Lower lobe of right lung (tissue), 2 donors: ENCODE measurements around the gene RREB1. TPM values are rescaled to one million over a fixed set of nuclear protein-coding genes. Genes with fewer than 3 reads are reported as not detected.

ENCODE experiments used
- ATAC-seq, 2 donors: fragments of 200-7000 bp; cut with Tn5 transposase; one replicate each; pipeline ENCODE4 v1.9.1; 2020 to 2022; ENCODE audit warnings: mild to moderate bottlenecking in 2 of 2, moderate library complexity in 2 of 2
- DNase-seq: peaks from one replicate; pipeline ENCODE4 v3.0.0-alpha.2; 2020
- H3K27ac ChIP-seq: fragments of 200-600 bp; one replicate; pipeline ENCODE4 v1.8.0; 2022
- H3K27me3 ChIP-seq: fragments of 200-600 bp; one replicate; pipeline ENCODE4 v1.8.0; 2022; ENCODE audit warnings: low read depth
- H3K36me3 ChIP-seq: fragments of 200-600 bp; one replicate; pipeline ENCODE4 v1.8.0; 2022; ENCODE audit warnings: mild to moderate bottlenecking
- H3K4me1 ChIP-seq: fragments of 200-600 bp; one replicate; pipeline ENCODE4 v1.8.0; 2022
- H3K4me3 ChIP-seq: fragments of 200-600 bp; one replicate; pipeline ENCODE4 v1.8.0; 2022; ENCODE audit warnings: mild to moderate bottlenecking
- H3K9me3 ChIP-seq: fragments of 200-600 bp; one replicate; pipeline ENCODE4 v1.8.0; 2022
- CTCF ChIP-seq: fragments of 200-600 bp; IDR thresholded peaks from one replicate; pipeline ENCODE4 v1.8.0; 2022; ENCODE audit warnings: antibody characterized with exemption, mild to moderate bottlenecking
- intact Hi-C: fragments of 100-400 bp; cut with DNase I; formaldehyde crosslinking; loops from one replicate; pipeline ENCODE4 v1.11.0; 2022
- total RNA-seq: library from RNA; stranded (reverse); fragmentation: NEBNext Ultra II Directional; extraction: Animal tissue kit (Norgen Biotek cat#: 25700); gene quantifications from one replicate; pipeline ENCODE4 v1.2.1, GENCODE V29; 2021
- donor health status: DM: no; HTN: yes; CAD: no; lungs with severe emphysema.

RREB1 gene
- total RNA-seq, 1 donor from 2014 or later: 62.8 TPM

- DNase-seq (no peak), ATAC-seq (peak; percentile 26 to 32)
- H3K27ac ChIP-seq: peak overlapping the region; percentile 74
- intact Hi-C loops: no loop called here
- H3K9me3 ChIP-seq: no peaks in the 10 kb centered on the region
- no peaks in the 10 kb centered on the region for H3K36me3 ChIP-seq
- H3K4me1 ChIP-seq: peaks cover 20% of the 10 kb centered on the region
- no peaks in the 10 kb centered on the region for H3K27me3 ChIP-seq
- peak overlapping the region; percentile 49 for H3K4me3 ChIP-seq
- no peak for TF ChIP-seq CTCF
These were observed 20.2 kb upstream of the RREB1 start for GRCh38 chr6:7087491-7087979.

- Histone ChIP-seq H3K4me1 (peaks cover 20% of the 10 kb centered on the region), H3K9me3 (no peaks in the 10 kb centered on the region), H3K36me3 (no peaks in the 10 kb centered on the region), H3K27ac (no peak overlapping the region), H3K4me3 (no peak overlapping the region), H3K27me3 (no peaks in the 10 kb centered on the region)
- DNase-seq (no peak), ATAC-seq (no peak)
- TF ChIP-seq CTCF: no peak
- intact Hi-C loops: no loop called here
These were observed 19.6 kb upstream of the RREB1 start for GRCh38 chr6:7088076-7088742.

GRCh38 chr6:7098993-7099392 is 8.8 kb upstream of the RREB1 start:
- no peak overlapping the region for H3K27ac ChIP-seq
- DNase-seq (no peak), ATAC-seq (no peak)
- no peaks in the 10 kb centered on the region for H3K36me3 ChIP-seq
- H3K27me3 ChIP-seq: no peaks in the 10 kb centered on the region
- no peak overlapping the region for H3K4me3 ChIP-seq
- intact Hi-C loops: no loop called here
- no peaks in the 10 kb centered on the region for H3K4me1 ChIP-seq
- no peaks in the 10 kb centered on the region for H3K9me3 ChIP-seq
- no peak for TF ChIP-seq CTCF

DNA sequence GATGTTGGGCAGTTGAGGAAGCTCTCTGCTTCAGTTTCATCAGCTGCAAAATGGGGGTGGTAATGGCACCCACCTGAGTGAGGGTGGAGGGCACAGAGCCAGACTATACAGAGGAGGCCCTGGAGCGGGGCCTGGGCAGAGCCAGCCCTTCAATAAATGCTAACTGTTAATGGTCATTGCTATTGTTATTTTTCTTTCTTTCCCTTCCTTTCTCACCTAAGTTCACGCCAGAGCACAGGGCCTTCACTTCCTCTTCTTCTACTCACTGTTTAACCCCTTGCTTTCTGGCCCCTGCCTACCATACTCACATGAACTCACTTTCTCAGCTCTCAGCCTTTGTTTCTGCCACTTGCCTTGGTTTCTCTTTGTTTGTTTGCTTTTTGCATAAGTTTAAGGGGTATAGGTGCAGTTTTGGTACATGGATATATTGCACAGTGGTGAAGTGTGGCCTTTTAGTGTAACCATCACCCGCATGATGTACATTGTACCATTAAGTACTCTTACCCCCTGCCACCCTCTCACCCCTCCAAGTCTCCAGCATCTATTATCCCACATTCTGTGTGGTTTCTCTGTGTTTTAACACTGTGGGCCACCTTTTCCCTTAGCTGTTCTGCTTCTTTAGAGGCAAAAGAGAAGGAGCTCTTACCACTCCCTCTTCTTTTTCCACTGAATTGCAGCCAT is 7.5 kb upstream of the RREB1 start:
- H3K4me1 ChIP-seq: no peaks in the 10 kb centered on the region
- no peak overlapping the region for H3K4me3 ChIP-seq
- no peaks in the 10 kb centered on the region for H3K27me3 ChIP-seq
- no peak overlapping the region for H3K27ac ChIP-seq
- ATAC-seq (no peak), DNase-seq (no peak)
- no peak for TF ChIP-seq CTCF
- no peaks in the 10 kb centered on the region for H3K9me3 ChIP-seq
- intact Hi-C loops: no loop called here
- no peaks in the 10 kb centered on the region for H3K36me3 ChIP-seq

GRCh38 chr6:7100753-7101081 is 7.0 kb upstream of the RREB1 start:
- no peak for TF ChIP-seq CTCF
- intact Hi-C loops: no loop called here
- Histone ChIP-seq H3K36me3 (no peaks in the 10 kb centered on the region), H3K9me3 (no peaks in the 10 kb centered on the region), H3K27ac (no peak overlapping the region), H3K4me3 (no peak overlapping the region), H3K4me1 (no peaks in the 10 kb centered on the region), H3K27me3 (no peaks in the 10 kb centered on the region)
- no peak for DNase-seq
- no peak for ATAC-seq
